ENCODE measurements around the gene PIGU. TPM values are rescaled to one million over a fixed set of nuclear protein-coding genes. Genes with fewer than 3 reads are reported as not detected.

Gene PIGU
- total RNA-seq, 1 experiment from 2014 or later: 25.0 TPM

DNA sequence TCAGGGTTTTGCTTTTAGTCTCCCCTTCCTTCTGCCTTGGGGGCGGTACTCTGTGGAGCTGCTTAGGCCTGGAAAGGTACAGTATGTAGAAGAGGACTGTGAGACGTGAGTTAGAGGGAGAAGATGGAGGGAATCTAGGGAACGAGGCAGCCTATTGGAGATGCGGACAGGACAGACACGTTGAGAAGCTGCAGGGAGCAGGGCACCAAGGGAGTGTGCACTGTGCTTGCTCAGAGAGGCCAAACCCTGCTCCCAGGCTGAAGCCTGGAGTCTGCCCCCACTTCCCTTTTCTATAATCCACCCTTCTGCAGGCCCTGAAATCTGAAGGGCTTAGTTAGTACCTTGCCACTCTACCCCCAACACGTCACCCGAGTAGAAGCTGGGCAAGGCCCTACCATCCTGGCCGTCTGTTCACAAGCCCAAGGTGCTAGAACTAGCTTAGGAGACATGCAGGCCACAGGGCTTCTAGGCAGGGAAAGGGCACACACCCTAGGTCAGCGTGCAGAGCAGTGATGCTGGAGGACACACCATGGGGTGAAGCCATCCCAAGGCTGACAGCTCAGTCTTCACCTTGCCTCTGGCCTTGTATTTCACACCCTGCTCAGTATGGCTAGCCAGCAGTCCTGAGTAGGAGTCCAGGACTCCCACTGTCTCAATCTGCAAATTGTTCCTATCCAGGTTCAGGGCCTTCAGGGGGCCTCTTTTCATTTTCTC lies 34.1 kb upstream of the PIGU start:
- peaks cover 8% of the 10 kb centered on the region for H4K20me1 ChIP-seq (ENCODE audit: insufficient read depth)
- no peak overlapping the region for H2AFZ ChIP-seq
- H3K4me1 ChIP-seq (replicated peaks; ENCODE audit: insufficient read depth): peaks cover 36% of the 10 kb centered on the region
- no peak for DNase-seq
- peaks cover 6% of the 10 kb centered on the region; the same call in 1 of the 2 replicates for H3K36me3 ChIP-seq (ENCODE audit: low read depth)
- BruUV-seq (replicated peaks): no TSS peak
- no peak overlapping the region for H3K4me2 ChIP-seq
- peaks cover 51% of the 10 kb centered on the region for H3F3A ChIP-seq (ENCODE audit: insufficient read depth, low read depth)
- ChIA-PET CTCF (interaction anchor here (0.5 to 0.7 kb wide), 3 partner anchors 59 to 709 kb away, joined by 3 to 6 read pairs (median 4); no protein-coding TSS in a partner anchor), POLR2A (ENCODE audit: unreplicated experiment) (interaction anchor here (0.7 kb wide), 1 partner anchor 543 kb away, joined by 4 read pairs; no protein-coding TSS in a partner anchor)
- H3K27ac ChIP-seq: no peak overlapping the region
- no peaks in the 10 kb centered on the region for H3K9me3 ChIP-seq (ENCODE audit: insufficient read depth, low read depth)
- intact Hi-C loops (cut with micrococcal nuclease; ENCODE audit: unreplicated experiment): no loop called here
- H3K79me2 ChIP-seq (ENCODE audit: low read depth): no peaks in the 10 kb centered on the region
- H3K4me3 ChIP-seq: no peak overlapping the region
- no peaks in the 10 kb centered on the region for H3K27me3 ChIP-seq (ENCODE audit: insufficient read depth, low read depth)
- H3K9me2 ChIP-seq (ENCODE audit: insufficient read depth): no peaks in the 10 kb centered on the region
- no peak for TF ChIP-seq EZH2 (IDR thresholded peaks at IDR 0.05; ENCODE audit: low read depth)
- TF ChIP-seq, protein P1, sequence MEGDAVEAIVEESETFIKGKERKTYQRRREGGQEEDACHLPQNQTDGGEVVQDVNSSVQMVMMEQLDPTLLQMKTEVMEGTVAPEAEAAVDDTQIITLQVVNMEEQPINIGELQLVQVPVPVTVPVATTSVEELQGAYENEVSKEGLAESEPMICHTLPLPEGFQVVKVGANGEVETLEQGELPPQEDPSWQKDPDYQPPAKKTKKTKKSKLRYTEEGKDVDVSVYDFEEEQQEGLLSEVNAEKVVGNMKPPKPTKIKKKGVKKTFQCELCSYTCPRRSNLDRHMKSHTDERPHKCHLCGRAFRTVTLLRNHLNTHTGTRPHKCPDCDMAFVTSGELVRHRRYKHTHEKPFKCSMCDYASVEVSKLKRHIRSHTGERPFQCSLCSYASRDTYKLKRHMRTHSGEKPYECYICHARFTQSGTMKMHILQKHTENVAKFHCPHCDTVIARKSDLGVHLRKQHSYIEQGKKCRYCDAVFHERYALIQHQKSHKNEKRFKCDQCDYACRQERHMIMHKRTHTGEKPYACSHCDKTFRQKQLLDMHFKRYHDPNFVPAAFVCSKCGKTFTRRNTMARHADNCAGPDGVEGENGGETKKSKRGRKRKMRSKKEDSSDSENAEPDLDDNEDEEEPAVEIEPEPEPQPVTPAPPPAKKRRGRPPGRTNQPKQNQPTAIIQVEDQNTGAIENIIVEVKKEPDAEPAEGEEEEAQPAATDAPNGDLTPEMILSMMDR (conservative IDR thresholded peaks at IDR 0.05): no peak

DNA sequence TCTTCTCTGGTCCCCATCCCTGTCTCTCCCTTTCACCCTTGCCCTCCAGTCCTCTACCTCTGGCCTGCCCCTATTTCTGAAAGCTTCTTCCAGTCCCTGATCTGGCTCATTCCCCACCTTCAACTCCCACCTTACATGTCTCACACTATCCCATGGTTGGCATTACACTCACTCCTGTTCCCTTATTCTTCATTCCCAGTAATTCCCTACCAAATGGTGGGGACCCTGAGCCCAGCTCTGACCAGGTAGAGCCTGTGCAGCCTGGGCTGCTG lies 33.6 kb upstream of the PIGU start:
- POLR2A ChIA-PET (ENCODE audit: unreplicated experiment): interaction anchor here (0.7 kb wide), 1 partner anchor 544 kb away, joined by 4 read pairs; no protein-coding TSS in a partner anchor
- peaks cover 57% of the 10 kb centered on the region for H3F3A ChIP-seq (ENCODE audit: insufficient read depth, low read depth)
- no peaks in the 10 kb centered on the region for H3K9me3 ChIP-seq (ENCODE audit: insufficient read depth, low read depth)
- H3K4me3 ChIP-seq: no peak overlapping the region
- H3K79me2 ChIP-seq (ENCODE audit: low read depth): no peaks in the 10 kb centered on the region
- TF ChIP-seq, protein P1 (conservative IDR thresholded peaks at IDR 0.05): no peak
- TF ChIP-seq EZH2 (IDR thresholded peaks at IDR 0.05; ENCODE audit: low read depth): no peak
- no TSS peak for BruUV-seq (replicated peaks)
- DNase-seq: no peak
- H3K36me3 ChIP-seq (ENCODE audit: low read depth): peaks cover 6% of the 10 kb centered on the region; the same call in 1 of the 2 replicates
- CTCF ChIA-PET: interaction anchor here (0.6 to 0.7 kb wide), 2 partner anchors 59 to 440 kb away, joined by 4 to 6 read pairs; no protein-coding TSS in a partner anchor
- intact Hi-C loops (cut with micrococcal nuclease; ENCODE audit: unreplicated experiment): no loop called here
- H3K4me1 ChIP-seq (replicated peaks; ENCODE audit: insufficient read depth): peaks cover 41% of the 10 kb centered on the region
- peaks cover 8% of the 10 kb centered on the region for H4K20me1 ChIP-seq (ENCODE audit: insufficient read depth)
- no peaks in the 10 kb centered on the region for H3K9me2 ChIP-seq (ENCODE audit: insufficient read depth)
- H3K27me3 ChIP-seq (ENCODE audit: insufficient read depth, low read depth): no peaks in the 10 kb centered on the region
- no peak overlapping the region for H3K27ac ChIP-seq
- H3K4me2 ChIP-seq: no peak overlapping the region
- H2AFZ ChIP-seq: no peak overlapping the region

DNA sequence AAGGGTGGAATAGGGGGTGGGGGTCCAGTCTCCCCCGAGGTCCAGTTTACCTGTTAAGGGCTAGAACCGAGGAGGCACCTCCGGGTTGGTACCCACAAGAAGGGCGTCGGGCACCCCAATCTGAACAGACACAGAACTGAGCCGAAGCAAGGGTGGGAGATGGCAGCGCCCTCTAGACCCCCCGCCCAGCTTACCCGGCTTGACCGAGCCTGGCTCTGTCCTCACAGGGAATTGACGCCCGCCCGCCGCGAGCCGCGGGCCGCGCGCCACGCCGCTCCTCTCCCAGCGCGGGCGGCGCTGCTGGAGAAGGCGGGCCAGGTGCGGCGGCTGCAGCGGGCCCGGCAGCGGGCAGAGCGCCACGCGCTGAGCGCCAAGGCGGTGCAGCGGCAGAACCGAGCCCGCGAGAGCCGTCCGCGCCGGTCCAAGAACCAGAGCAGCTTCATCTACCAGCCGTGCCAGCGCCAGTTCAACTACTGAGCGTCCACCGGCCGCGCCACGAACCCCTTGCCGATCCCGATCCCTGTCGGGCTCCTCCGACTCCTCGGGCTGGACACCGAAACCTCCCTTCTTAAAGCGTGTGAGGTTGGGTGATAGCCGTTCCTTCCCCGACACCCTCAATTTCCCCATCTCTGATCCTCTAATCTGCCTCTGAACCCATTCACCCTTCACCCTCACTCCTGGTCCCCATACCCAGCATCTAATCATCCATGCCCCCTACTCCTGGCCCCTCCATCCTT lies 33.1 kb upstream of the PIGU start:
- peak in 1 of 2 experiments; percentile 78 for DNase-seq
- no peak overlapping the region for H3K27ac ChIP-seq
- ChIA-PET CTCF (interaction anchor here (0.6 kb wide), 1 partner anchor 131 kb away, joined by 3 read pairs; no protein-coding TSS in a partner anchor), POLR2A (ENCODE audit: unreplicated experiment) (interaction anchor here (0.7 kb wide), 1 partner anchor 544 kb away, joined by 4 read pairs; no protein-coding TSS in a partner anchor)
- no peaks in the 10 kb centered on the region for H3K9me2 ChIP-seq (ENCODE audit: insufficient read depth)
- peak overlapping the region; percentile 87 for H3K4me3 ChIP-seq
- no peaks in the 10 kb centered on the region for H3K27me3 ChIP-seq (ENCODE audit: insufficient read depth, low read depth)
- H3K9me3 ChIP-seq (ENCODE audit: insufficient read depth, low read depth): no peaks in the 10 kb centered on the region
- H3F3A ChIP-seq (ENCODE audit: insufficient read depth, low read depth): peaks cover 62% of the 10 kb centered on the region
- H3K79me2 ChIP-seq (ENCODE audit: low read depth): no peaks in the 10 kb centered on the region
- H3K4me2 ChIP-seq: peak overlapping the region; percentile 88
- H3K4me1 ChIP-seq (replicated peaks; ENCODE audit: insufficient read depth): peaks cover 46% of the 10 kb centered on the region
- H3K36me3 ChIP-seq (ENCODE audit: low read depth): peaks cover 6% of the 10 kb centered on the region; the same call in 1 of the 2 replicates
- H2AFZ ChIP-seq: peak overlapping the region; percentile 96
- no TSS peak for BruUV-seq (replicated peaks)
- intact Hi-C loops (cut with micrococcal nuclease; ENCODE audit: unreplicated experiment): loop anchor here (1.0 to 5.0 kb wide), 3 partner anchors 131 to 518 kb away; no protein-coding TSS in a partner anchor
- no peak for TF ChIP-seq EZH2 (IDR thresholded peaks at IDR 0.05; ENCODE audit: low read depth)
- TF ChIP-seq, protein P1 (conservative IDR thresholded peaks at IDR 0.05): peak; percentile 32; the same call in 1 of the 2 replicates
- H4K20me1 ChIP-seq (ENCODE audit: insufficient read depth): peaks cover 8% of the 10 kb centered on the region
